Coronary artery (tissue), 2 donors: Measurements from ENCODE around the gene SCRN2.

Source experiments
- DNase-seq: peaks from one replicate; pipeline ENCODE4 v3.0.0-alpha.2; 2017; ENCODE audit warnings: low spot score
- H3K27ac ChIP-seq, 2 donors: fragments of 200-600 bp; sonication (generic); one replicate each; pipeline ENCODE4 v1.5.1; 2016 to 2019
- H3K4me3 ChIP-seq: fragments of 200-600 bp; sonication (generic); 2 replicates; pipeline ENCODE4 v1.5.1; 2016; ENCODE audit warnings: mild to moderate bottlenecking, moderate library complexity
- TF ChIP-seq, protein P1 (sequence below): fragments of 200-600 bp; sonication (generic); IDR thresholded peaks from one replicate; pipeline ENCODE4 v1.5.1; 2019; ENCODE audit warnings: antibody characterized with exemption

The SCRN2 gene

DNA sequence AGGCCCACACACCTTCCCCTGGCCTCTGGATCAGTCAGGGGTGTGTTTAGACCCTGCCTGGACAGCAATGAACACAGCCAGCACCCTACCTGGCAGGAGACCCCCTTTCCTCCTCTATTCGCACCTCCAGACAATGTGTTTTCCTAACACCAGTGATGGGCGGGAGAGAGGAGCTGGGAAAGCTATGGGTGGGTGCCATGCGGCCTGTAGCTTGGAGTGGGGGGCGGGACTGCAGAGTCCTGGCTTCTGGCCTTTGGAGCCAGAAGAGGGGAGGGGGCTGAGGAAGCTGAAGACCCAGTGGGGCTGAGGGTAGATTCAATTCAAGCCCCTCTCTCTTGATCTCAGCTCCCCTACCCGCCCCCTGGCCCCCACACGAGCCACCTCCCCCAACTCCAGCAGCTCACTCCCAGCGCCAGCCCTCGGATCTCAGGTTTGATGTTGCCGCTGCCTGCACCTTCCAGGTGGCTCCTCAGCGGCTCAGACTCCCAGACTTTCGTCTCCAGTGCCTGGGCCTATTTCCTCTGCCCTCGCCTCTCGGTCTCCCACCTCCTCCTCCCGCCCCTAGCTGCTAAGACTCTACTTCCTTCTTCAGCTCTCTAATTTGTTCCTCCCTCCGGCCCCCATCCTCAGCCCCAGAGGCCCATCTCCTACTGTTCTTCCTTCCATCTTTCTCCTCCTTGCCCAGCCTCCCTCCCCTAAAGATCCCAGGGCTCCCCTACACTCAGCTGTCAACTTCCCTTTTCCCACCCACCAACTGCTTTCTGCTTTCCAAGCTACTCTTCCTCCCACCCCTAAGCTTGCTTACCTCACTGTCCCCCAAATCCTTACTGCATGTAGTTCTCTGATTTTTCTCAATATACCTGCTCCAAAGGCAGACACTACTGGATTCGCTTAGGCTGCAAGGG is 16.7 kb upstream of the SCRN2 start:
- TF ChIP-seq, protein P1, sequence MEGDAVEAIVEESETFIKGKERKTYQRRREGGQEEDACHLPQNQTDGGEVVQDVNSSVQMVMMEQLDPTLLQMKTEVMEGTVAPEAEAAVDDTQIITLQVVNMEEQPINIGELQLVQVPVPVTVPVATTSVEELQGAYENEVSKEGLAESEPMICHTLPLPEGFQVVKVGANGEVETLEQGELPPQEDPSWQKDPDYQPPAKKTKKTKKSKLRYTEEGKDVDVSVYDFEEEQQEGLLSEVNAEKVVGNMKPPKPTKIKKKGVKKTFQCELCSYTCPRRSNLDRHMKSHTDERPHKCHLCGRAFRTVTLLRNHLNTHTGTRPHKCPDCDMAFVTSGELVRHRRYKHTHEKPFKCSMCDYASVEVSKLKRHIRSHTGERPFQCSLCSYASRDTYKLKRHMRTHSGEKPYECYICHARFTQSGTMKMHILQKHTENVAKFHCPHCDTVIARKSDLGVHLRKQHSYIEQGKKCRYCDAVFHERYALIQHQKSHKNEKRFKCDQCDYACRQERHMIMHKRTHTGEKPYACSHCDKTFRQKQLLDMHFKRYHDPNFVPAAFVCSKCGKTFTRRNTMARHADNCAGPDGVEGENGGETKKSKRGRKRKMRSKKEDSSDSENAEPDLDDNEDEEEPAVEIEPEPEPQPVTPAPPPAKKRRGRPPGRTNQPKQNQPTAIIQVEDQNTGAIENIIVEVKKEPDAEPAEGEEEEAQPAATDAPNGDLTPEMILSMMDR: no peak
- no peak overlapping the region for H3K4me3 ChIP-seq
- H3K27ac ChIP-seq: no peak overlapping the region
- no peak for DNase-seq

DNA sequence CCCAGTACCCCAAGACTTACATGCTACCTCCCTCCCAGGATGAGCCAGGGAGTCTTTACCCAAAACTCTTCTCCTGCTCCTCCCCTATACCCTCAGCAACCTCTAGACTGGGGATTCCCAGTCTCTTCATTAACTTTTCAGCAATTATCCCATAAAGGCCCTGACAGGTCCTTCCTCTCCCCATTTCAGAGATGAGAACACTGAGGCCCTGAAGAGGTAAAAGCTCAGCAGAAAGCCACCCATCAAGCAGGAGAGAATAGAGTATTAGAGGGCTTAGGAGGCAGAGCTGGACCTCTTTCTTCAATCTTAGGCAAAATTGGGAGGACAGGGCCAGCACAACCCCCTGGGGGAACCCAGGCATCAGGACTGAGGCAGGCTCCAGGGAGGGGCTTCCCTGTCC is 15.8 kb upstream of the SCRN2 start:
- no peak for DNase-seq
- Histone ChIP-seq H3K4me3 (no peak overlapping the region), H3K27ac (no peak overlapping the region)
- TF ChIP-seq, protein P1: no peak

DNA sequence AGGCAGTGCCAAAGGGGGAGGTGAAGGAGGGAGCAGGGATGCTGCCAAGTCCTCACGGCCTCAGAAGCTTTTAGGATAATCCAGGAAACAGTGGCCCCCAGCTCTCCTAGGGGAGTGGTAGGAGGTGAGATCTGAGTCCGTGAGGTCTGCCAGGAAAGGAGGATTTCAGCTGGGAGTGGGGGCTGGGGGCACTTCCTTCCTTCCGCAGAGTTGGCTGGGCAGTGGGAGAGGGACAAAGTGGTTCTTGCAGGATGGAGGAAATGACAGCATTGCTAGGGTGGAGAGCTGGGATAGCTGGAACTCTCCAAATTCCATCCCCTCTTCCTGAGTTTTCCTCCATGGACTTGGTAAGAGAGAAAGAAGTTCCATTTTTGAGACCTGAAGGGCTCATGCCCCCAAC is 14.7 kb upstream of the SCRN2 start:
- no peak overlapping the region for H3K27ac ChIP-seq
- TF ChIP-seq, protein P1: no peak
- no peak overlapping the region for H3K4me3 ChIP-seq
- DNase-seq: no peak

DNA sequence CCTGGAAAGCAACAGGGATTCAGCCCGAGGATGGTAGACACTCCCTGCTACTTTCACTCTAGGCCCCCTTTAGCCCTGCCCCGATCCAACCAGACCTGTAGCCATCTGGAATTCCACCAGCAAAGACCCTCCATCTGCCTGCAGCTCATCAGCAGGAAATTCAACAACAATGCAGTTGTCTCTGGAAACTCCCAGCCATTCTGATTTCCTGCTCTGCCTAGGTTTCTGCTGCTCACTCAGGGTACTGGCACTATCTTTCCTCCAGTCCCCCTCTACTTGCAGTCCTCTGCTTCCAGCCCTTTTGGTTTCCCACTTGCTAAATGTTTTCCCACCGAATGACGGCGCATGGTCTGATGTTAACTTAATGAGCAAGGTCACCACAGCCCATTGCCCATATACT is 12.5 kb upstream of the SCRN2 start:
- no peak for DNase-seq
- TF ChIP-seq, protein P1: no peak
- Histone ChIP-seq H3K4me3 (no peak overlapping the region), H3K27ac (no peak overlapping the region)

DNA sequence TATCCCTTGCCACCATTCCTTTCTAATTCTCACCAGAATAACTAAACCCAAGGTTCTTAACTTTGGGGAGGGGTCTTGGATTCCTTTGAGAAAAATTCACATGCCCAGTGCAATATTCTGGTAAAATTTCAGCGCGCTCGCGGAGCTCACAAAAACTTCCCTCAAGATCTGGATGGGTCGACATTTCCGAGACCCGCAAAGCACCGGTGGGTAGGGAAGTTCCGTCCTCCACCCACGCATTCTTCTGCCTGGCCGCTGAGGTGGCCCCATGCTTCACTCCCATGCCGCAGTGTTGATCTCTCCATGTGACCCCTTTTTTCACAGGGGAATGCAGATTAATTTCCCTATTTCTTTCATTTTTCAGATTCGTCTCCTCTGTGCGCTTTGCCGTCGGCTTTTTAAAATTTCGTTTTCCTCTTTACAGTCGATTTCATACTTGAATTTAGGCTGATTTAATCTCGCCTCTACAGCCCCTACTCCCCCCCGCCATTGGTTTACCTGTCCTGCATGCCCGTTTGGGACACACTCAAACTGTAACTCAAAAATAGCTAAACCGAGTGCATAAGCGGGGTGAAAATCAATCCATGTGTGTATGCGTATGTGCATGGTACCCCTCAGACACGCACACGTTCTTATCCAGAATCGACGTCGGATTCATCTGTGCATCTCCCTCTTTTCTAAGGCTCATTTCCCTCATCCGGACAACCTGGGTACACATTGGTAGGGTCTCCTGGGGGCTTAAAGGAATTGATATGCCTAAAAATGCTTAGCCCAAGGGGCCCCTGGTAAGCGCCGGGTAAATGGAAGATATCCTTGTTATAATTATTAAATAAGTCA is 11.3 kb upstream of the SCRN2 start:
- Histone ChIP-seq H3K4me3 (no peak overlapping the region), H3K27ac (no peak overlapping the region)
- TF ChIP-seq, protein P1: no peak
- DNase-seq: no peak

DNA sequence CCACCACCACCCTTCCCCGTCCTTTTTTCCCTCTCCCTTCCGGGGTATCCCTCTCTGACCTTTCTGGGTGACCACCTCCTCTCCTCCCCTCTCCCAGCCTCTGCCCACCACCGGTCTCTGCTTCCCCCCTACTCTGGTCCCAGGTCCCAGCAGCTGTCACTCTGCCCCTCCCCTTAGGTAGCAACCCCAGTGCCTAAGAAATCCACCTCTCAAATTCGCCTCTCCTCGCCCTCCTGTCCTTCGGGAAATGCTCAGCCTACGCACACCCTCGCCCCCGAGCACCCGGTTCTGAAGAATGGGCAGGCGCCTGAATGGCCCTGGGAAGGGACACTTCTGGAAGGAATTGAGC is 10.7 kb upstream of the SCRN2 start:
- Histone ChIP-seq H3K4me3 (no peak overlapping the region), H3K27ac (no peak overlapping the region)
- DNase-seq: no peak
- TF ChIP-seq, protein P1: no peak
